Raji (cell line): ENCODE results near the gene IDH2.

Source experiments
- POLR2A ChIP-seq: IDR thresholded peaks from 2 replicates; pipeline ENCODE4 v1.6.1; 2011; ENCODE audit warnings: low read depth, low read length, control low read depth; ENCODE audit not compliant: insufficient read depth

The IDH2 gene

GRCh38 chr15:90060797-90061196, 41.5 kb downstream of the IDH2 start:
- TF ChIP-seq POLR2A = no peak

GRCh38 chr15:90059208-90059985, 42.9 kb downstream of the IDH2 start:
- peak; percentile 38 for TF ChIP-seq POLR2A

GRCh38 chr15:90058775-90059174, 43.5 kb downstream of the IDH2 start:
- TF ChIP-seq POLR2A = no peak

GRCh38 chr15:90058308-90058707, 44.0 kb downstream of the IDH2 start:
- TF ChIP-seq POLR2A = no peak

DNA sequence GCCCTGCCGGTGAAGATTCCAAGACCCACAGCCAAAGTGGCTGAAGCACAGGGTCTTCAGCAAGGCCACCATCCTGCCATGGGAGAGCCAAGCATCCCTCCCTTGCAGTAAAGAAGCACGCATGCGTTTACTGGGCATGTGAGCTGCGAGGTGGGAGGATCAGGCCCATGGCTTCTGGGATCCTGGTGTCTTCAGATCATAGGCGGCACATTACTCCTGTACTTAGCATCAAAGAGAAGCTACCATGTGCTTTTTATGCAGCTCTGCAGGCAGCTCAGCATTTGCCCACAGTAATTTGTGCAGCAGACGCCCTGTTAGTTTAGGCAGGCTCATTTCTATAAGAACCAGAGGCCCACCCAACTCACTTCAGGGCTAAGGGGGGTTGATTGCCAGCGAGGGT, 45.7 kb downstream of the IDH2 start:
- TF ChIP-seq POLR2A = no peak

DNA sequence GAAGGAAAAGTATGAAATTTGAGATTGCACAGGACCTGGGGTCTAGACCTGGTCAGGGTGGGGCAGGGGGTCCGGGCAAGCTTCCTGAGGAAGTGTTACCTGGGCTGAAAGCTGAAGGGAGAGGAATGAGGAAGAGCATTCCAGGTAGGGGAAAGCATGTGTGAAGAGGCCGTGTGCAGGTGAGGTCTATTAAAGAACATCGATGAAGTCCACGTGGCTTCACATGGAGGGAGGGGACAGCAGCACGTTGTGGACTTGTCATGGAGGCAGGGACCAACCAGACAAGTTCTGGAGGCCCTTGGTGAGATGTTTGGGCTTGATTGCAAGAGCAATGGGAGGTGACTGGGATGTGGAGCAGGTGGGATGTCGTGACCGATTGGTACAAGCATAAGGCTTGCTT, 47.1 kb downstream of the IDH2 start:
- TF ChIP-seq POLR2A = no peak

DNA sequence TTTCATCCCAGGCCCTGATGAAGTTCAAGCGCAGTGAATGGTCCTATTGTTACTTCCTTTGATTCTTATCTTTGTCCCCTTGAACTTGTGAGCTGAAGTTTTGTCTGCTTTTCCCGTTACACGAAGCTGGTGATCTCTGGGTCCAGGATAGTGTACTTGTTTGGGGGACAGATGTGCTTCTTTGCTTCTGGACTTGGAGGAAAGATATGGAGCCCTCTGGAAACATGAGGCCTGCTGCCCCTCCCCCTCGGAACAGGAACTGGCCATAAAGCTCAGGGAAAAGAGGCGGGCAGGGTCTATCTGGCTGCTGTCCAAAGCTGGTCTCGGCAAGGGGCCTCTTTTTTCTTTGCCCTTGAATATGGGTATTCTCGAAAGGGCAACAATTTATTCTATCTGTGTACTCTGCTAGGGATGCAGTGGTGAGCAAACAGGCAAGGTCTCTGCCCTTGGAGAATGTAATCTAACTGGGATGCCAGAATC, 47.6 kb downstream of the IDH2 start:
- no peak for TF ChIP-seq POLR2A

- TF ChIP-seq POLR2A = no peak
These were observed 48.4 kb downstream of the IDH2 start for GRCh38 chr15:90053685-90054466.

- no peak for TF ChIP-seq POLR2A
These were observed 50.4 kb downstream of the IDH2 start for GRCh38 chr15:90051874-90052273.

DNA sequence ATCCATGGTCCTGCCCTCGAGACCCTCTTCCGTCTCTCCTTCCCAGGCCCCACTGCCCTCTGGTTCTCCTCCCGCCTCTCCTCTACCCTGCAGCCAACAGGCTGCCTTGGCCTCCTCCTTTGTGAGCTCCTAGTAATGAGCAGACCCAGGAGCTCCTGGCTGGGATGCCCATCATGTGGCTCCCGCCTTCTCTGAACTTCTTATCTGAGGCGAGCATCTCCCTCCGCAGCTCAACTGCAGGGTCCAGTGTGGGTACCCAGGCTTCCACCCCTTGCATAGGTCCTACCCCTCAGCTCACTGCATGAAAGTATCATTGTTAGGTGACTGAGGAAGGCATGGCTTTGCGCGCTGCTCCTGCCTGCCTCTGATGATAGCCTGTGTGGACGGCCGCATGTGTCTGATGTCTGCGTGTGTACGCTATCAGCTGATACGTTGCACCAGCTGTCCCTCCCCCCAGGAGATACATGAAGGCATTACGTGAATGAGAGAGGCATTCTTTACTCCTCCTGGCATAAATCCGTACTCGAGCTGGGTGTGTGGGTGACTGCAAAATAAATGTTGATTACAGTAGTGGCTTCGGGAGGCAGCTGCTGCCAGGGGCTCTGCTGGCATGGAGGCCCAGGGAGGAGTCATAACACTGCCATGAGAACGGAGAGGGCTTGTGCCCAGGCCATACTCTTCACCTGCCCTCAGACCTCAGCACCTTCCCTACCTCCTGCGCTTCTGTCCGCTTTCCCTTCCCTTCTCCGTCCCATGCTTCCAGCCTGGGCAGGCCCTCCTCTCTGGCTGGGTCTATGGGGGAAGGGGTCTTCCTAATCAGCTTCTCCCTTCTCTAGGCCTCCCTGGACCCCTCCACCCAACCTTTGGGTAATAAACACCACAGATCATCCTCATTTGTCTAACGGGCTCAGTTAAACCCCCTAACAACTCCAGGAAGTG, 52.3 kb downstream of the IDH2 start:
- TF ChIP-seq POLR2A = no peak

- no peak for TF ChIP-seq POLR2A
These were observed 53.2 kb downstream of the IDH2 start for GRCh38 chr15:90049030-90049429.

DNA sequence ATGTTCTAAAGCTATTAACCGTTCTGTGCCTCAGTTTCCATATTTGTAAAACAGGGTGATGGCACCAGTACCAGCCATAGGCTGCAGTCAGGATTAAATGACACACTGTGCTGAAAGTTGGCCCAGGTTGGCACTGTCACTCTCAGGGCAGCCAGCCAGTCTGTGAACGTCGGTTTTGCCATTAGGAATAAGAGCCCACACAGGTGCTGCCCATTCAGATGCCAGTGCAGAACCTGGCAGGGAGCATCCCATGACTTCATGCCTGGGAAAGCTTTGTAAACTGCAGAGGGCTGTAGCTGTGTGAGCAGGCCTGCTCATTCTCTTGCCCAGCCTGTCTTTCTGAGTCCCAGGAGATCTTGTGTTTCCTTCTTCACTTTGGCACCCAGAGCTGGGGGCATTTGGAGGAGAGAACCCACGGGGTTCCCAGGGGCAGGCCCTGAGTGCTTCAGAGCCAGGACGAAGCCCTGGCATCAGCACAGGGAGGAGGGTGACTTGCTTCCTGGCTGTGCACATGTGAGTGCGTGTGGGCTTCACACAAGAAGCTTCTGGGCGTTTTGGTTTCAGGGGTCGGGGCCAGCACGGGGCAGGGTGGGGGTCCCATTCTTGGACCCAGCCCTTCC, 54.2 kb downstream of the IDH2 start:
- TF ChIP-seq POLR2A = no peak

- 0 out of 2 replicates have a peak, but pooled peaks have one; percentile 27 for TF ChIP-seq POLR2A
These were observed 55.3 kb downstream of the IDH2 start for GRCh38 chr15:90046911-90047392.

GRCh38 chr15:90046289-90046688, 56.0 kb downstream of the IDH2 start:
- no peak for TF ChIP-seq POLR2A

DNA sequence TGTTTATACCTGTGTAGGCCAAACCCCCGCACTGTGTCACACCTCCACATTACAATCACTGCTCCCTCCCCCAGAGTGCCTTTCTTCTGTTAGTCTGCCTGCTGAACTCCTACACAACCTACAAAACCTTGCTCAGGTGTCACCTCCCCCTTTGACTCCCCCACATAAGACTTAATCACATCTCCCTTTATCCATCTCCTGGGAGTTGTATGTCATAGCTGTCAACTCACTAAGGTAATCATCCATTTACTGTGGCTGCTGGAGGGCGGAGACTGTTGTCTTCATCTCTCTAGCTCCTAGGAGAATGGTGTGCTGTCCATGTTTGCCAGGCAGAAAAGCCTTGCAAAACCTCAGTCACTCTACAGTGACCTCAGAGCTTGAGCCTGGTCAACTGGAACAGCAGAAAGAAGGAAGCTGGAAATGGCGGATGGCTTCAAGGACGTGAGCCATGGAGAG, 57.3 kb downstream of the IDH2 start:
- TF ChIP-seq POLR2A = no peak

GRCh38 chr15:90044191-90044590, 58.1 kb downstream of the IDH2 start:
- TF ChIP-seq POLR2A = no peak
